HUES6 (cell line): Measurements from ENCODE around the gene LGR5.

Experiments
- H3K27ac ChIP-seq: 2 replicates; pipeline ENCODE4 v1.7.0; 2013; ENCODE audit warnings: low read depth, mild to moderate bottlenecking, low read length, inconsistent platforms
- H3K27me3 ChIP-seq: 2 replicates; pipeline ENCODE4 v1.6.1; 2013; ENCODE audit warnings: low read length; ENCODE audit not compliant: control insufficient read depth, insufficient read depth
- H3K36me3 ChIP-seq: 2 replicates; pipeline ENCODE4 v1.6.1; 2013; ENCODE audit warnings: low read length; ENCODE audit not compliant: control insufficient read depth, insufficient read depth
- H3K4me1 ChIP-seq: 2 replicates; pipeline ENCODE4 v1.6.1; 2013; ENCODE audit warnings: low read length; ENCODE audit not compliant: control insufficient read depth, insufficient read depth
- H3K4me3 ChIP-seq: 2 replicates; pipeline ENCODE4 v1.5.1; 2013; ENCODE audit warnings: low read depth, low read length
- H3K9ac ChIP-seq: one replicate; pipeline ENCODE4 v1.6.1; 2013; ENCODE audit warnings: mild to moderate bottlenecking, low read length
- H3K9me3 ChIP-seq: 2 replicates; pipeline ENCODE4 v1.6.1; 2013; ENCODE audit warnings: low read depth, low read length; ENCODE audit not compliant: control insufficient read depth, insufficient read depth

The LGR5 gene

GRCh38 chr12:71455028-71455737 lies 15.6 kb downstream of the LGR5 start:
- Histone ChIP-seq H3K9me3 (no peaks in the 10 kb centered on the region), H3K4me1 (peaks cover 30% of the 10 kb centered on the region), H3K4me3 (no peak overlapping the region), H3K36me3 (no peaks in the 10 kb centered on the region), H3K9ac (no peak overlapping the region), H3K27ac (no peak overlapping the region), H3K27me3 (no peaks in the 10 kb centered on the region)

- Histone ChIP-seq H3K9me3 (no peaks in the 10 kb centered on the region), H3K27ac (no peak overlapping the region), H3K4me3 (no peak overlapping the region), H3K4me1 (peaks cover 29% of the 10 kb centered on the region), H3K36me3 (no peaks in the 10 kb centered on the region), H3K9ac (no peak overlapping the region), H3K27me3 (no peaks in the 10 kb centered on the region)
Observed at GRCh38 chr12:71456316-71456715, 16.7 kb downstream of the LGR5 start.

- Histone ChIP-seq H3K27me3 (no peaks in the 10 kb centered on the region), H3K9ac (no peak overlapping the region), H3K9me3 (no peaks in the 10 kb centered on the region), H3K4me3 (no peak overlapping the region), H3K27ac (no peak overlapping the region), H3K36me3 (no peaks in the 10 kb centered on the region), H3K4me1 (peaks cover 23% of the 10 kb centered on the region)
Observed at GRCh38 chr12:71456990-71457389, 17.4 kb downstream of the LGR5 start.

- Histone ChIP-seq H3K9ac (peak overlapping the region; percentile 22), H3K27ac (no peak overlapping the region; the same call in 1 of the 2 replicates), H3K9me3 (no peaks in the 10 kb centered on the region), H3K27me3 (no peaks in the 10 kb centered on the region), H3K4me1 (peaks cover 17% of the 10 kb centered on the region), H3K36me3 (no peaks in the 10 kb centered on the region), H3K4me3 (no peak overlapping the region)
Observed at GRCh38 chr12:71460318-71460717, 20.7 kb downstream of the LGR5 start.

GRCh38 chr12:71460850-71461609 lies 21.4 kb downstream of the LGR5 start:
- Histone ChIP-seq H3K36me3 (no peaks in the 10 kb centered on the region), H3K4me3 (no peak overlapping the region), H3K4me1 (peaks cover 14% of the 10 kb centered on the region; the same call in 1 of the 2 replicates), H3K9ac (no peak overlapping the region), H3K27ac (no peak overlapping the region; the same call in 1 of the 2 replicates), H3K27me3 (no peaks in the 10 kb centered on the region), H3K9me3 (no peaks in the 10 kb centered on the region)

GRCh38 chr12:71461787-71462328 lies 22.3 kb downstream of the LGR5 start:
- H3K9me3 ChIP-seq, result no peaks in the 10 kb centered on the region
- H3K36me3 ChIP-seq, result no peaks in the 10 kb centered on the region
- H3K9ac ChIP-seq, result no peak overlapping the region
- peaks cover 11% of the 10 kb centered on the region; the same call in 1 of the 2 replicates for H3K4me1 ChIP-seq
- H3K4me3 ChIP-seq, result no peak overlapping the region
- peak overlapping the region; percentile 1; the same call in 1 of the 2 replicates for H3K27ac ChIP-seq
- H3K27me3 ChIP-seq, result no peaks in the 10 kb centered on the region

GRCh38 chr12:71465796-71466195 lies 26.2 kb downstream of the LGR5 start:
- Histone ChIP-seq H3K27me3 (no peaks in the 10 kb centered on the region), H3K36me3 (no peaks in the 10 kb centered on the region), H3K9me3 (no peaks in the 10 kb centered on the region), H3K27ac (no peak overlapping the region), H3K9ac (no peak overlapping the region), H3K4me3 (no peak overlapping the region), H3K4me1 (peaks cover 13% of the 10 kb centered on the region)

GRCh38 chr12:71469258-71469750 lies 29.7 kb downstream of the LGR5 start:
- H3K36me3 ChIP-seq, result no peaks in the 10 kb centered on the region
- H3K9ac ChIP-seq, result no peak overlapping the region
- H3K4me3 ChIP-seq, result no peak overlapping the region
- H3K4me1 ChIP-seq, result peaks cover 13% of the 10 kb centered on the region
- no peaks in the 10 kb centered on the region for H3K9me3 ChIP-seq
- no peaks in the 10 kb centered on the region for H3K27me3 ChIP-seq
- H3K27ac ChIP-seq, result no peak overlapping the region

GRCh38 chr12:71472441-71472911 lies 32.9 kb downstream of the LGR5 start:
- H3K9ac ChIP-seq, result no peak overlapping the region
- H3K4me3 ChIP-seq, result no peak overlapping the region
- no peaks in the 10 kb centered on the region for H3K36me3 ChIP-seq
- no peaks in the 10 kb centered on the region for H3K9me3 ChIP-seq
- peaks cover 16% of the 10 kb centered on the region for H3K4me1 ChIP-seq
- H3K27ac ChIP-seq, result no peak overlapping the region
- no peaks in the 10 kb centered on the region for H3K27me3 ChIP-seq

- no peak overlapping the region for H3K27ac ChIP-seq
- peaks cover 4% of the 10 kb centered on the region for H3K4me1 ChIP-seq
- no peak overlapping the region for H3K9ac ChIP-seq
- no peak overlapping the region for H3K4me3 ChIP-seq
- no peaks in the 10 kb centered on the region for H3K9me3 ChIP-seq
- H3K36me3 ChIP-seq, result no peaks in the 10 kb centered on the region
- H3K27me3 ChIP-seq, result no peaks in the 10 kb centered on the region
Observed at GRCh38 chr12:71474791-71475190, 35.2 kb downstream of the LGR5 start.

- Histone ChIP-seq H3K4me3 (no peak overlapping the region), H3K9ac (no peak overlapping the region), H3K4me1 (peaks cover 3% of the 10 kb centered on the region; the same call in 1 of the 2 replicates), H3K9me3 (no peaks in the 10 kb centered on the region), H3K36me3 (no peaks in the 10 kb centered on the region), H3K27ac (no peak overlapping the region), H3K27me3 (no peaks in the 10 kb centered on the region)
Observed at GRCh38 chr12:71475280-71475679, 35.7 kb downstream of the LGR5 start.
